ENCODE data around the gene ZNF280D.

Gene ZNF280D

GRCh38 chr15:56674857-56675256 lies 58.5 kb downstream of the ZNF280D start:
- Histone ChIP-seq H3K36me3 (ENCODE audit: control insufficient read depth, insufficient read depth, low read length) (no peaks in the 10 kb centered on the region), H3K79me2 (no peaks in the 10 kb centered on the region), H3K4me1 (no peaks in the 10 kb centered on the region), H3K4me3 (ENCODE audit: low read depth, low read length) (no peak overlapping the region), H3K27me3 (ENCODE audit: control insufficient read depth, insufficient read depth, low read length) (no peaks in the 10 kb centered on the region), H3K27ac (no peak overlapping the region), H3K9me3 (ENCODE audit: control insufficient read depth, low read length) (no peaks in the 10 kb centered on the region), H3K9ac (no peak overlapping the region), H3K4me2 (ENCODE audit: low read length) (no peak overlapping the region), H2AFZ (no peak overlapping the region)
- TF ChIP-seq, protein P1, sequence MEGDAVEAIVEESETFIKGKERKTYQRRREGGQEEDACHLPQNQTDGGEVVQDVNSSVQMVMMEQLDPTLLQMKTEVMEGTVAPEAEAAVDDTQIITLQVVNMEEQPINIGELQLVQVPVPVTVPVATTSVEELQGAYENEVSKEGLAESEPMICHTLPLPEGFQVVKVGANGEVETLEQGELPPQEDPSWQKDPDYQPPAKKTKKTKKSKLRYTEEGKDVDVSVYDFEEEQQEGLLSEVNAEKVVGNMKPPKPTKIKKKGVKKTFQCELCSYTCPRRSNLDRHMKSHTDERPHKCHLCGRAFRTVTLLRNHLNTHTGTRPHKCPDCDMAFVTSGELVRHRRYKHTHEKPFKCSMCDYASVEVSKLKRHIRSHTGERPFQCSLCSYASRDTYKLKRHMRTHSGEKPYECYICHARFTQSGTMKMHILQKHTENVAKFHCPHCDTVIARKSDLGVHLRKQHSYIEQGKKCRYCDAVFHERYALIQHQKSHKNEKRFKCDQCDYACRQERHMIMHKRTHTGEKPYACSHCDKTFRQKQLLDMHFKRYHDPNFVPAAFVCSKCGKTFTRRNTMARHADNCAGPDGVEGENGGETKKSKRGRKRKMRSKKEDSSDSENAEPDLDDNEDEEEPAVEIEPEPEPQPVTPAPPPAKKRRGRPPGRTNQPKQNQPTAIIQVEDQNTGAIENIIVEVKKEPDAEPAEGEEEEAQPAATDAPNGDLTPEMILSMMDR (IDR thresholded peaks at IDR 0.05) = no peak

DNA sequence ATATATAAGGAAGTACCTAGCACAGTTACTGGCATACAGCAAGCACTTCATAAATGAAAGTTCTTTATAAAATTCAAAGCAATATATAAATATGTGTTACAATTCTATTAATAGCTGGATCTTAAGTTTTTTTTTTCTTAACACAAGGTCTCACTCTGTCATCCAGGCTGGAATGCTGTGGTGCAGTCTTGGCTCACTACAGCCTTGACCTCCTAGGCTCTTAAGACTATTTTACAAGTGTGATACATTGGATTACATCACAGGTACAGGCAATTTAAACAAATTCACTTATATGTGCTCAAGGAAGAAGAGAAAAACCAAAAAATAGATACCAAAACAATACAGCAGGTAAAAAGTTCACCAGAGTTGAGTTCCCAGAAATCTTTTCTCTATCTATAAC lies 60.6 kb downstream of the ZNF280D start:
- H3K4me1 ChIP-seq = no peaks in the 10 kb centered on the region
- no peaks in the 10 kb centered on the region for H3K27me3 ChIP-seq (ENCODE audit: control insufficient read depth, insufficient read depth, low read length)

GRCh38 chr15:56667517-56667916 lies 65.8 kb downstream of the ZNF280D start:
- Histone ChIP-seq H3K79me2 (no peaks in the 10 kb centered on the region), H3K36me3 (ENCODE audit: control insufficient read depth, insufficient read depth, low read length) (no peaks in the 10 kb centered on the region)
- TF ChIP-seq, protein P1 (IDR thresholded peaks at IDR 0.05) = no peak

More for the DNA sequence above, 60.6 kb downstream of the ZNF280D start:
- Histone ChIP-seq H2AFZ (no peak overlapping the region), H3K4me3 (ENCODE audit: low read depth, low read length) (no peak overlapping the region), H3K36me3 (ENCODE audit: control insufficient read depth, insufficient read depth, low read length) (no peaks in the 10 kb centered on the region), H3K9ac (no peak overlapping the region), H3K4me2 (ENCODE audit: low read length) (no peak overlapping the region), H3K27ac (no peak overlapping the region), H3K79me2 (no peaks in the 10 kb centered on the region), H3K9me3 (ENCODE audit: control insufficient read depth, low read length) (no peaks in the 10 kb centered on the region)
- TF ChIP-seq, protein P1 (IDR thresholded peaks at IDR 0.05) = no peak

DNA sequence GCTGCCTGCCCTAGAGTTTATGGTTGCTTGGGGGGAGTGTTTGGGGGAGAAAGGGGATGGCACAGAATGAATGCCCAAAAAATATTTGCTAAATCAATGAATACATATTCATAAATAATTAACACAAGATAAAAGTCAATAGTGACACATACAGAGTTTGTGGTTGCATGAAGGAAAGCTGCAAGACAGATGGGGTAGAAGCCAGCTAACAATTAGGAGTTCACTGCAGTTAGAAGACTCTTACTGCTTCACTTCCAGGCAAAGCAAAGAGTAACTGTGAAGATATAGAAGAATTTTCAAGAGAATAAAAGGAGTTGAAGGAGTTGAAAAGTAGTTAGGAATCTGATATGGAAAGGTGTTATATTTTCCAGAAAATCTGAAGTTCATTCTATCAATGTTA lies 72.4 kb downstream of the ZNF280D start:
- Histone ChIP-seq H3K4me3 (ENCODE audit: low read depth, low read length) (no peak overlapping the region), H3K27ac (no peak overlapping the region), H3K4me2 (ENCODE audit: low read length) (no peak overlapping the region), H2AFZ (no peak overlapping the region), H3K9me3 (ENCODE audit: control insufficient read depth, low read length) (no peaks in the 10 kb centered on the region), H3K9ac (no peak overlapping the region), H3K79me2 (no peaks in the 10 kb centered on the region), H3K4me1 (no peaks in the 10 kb centered on the region), H3K27me3 (ENCODE audit: control insufficient read depth, insufficient read depth, low read length) (no peaks in the 10 kb centered on the region), H3K36me3 (ENCODE audit: control insufficient read depth, insufficient read depth, low read length) (no peaks in the 10 kb centered on the region)
- TF ChIP-seq, protein P1 (IDR thresholded peaks at IDR 0.05) = no peak

More at GRCh38 chr15:56667517-56667916, 65.8 kb downstream of the ZNF280D start:
- Histone ChIP-seq H3K4me3 (ENCODE audit: low read depth, low read length) (no peak overlapping the region), H3K4me1 (no peaks in the 10 kb centered on the region), H3K27me3 (ENCODE audit: control insufficient read depth, insufficient read depth, low read length) (no peaks in the 10 kb centered on the region), H3K9me3 (ENCODE audit: control insufficient read depth, low read length) (no peaks in the 10 kb centered on the region), H3K27ac (no peak overlapping the region), H2AFZ (no peak overlapping the region), H3K4me2 (ENCODE audit: low read length) (no peak overlapping the region), H3K9ac (no peak overlapping the region)

GRCh38 chr15:56659197-56659596 lies 74.1 kb downstream of the ZNF280D start:
- Histone ChIP-seq H3K27me3 (ENCODE audit: control insufficient read depth, insufficient read depth, low read length) (no peaks in the 10 kb centered on the region), H3K9ac (no peak overlapping the region), H3K9me3 (ENCODE audit: control insufficient read depth, low read length) (no peaks in the 10 kb centered on the region), H3K4me1 (no peaks in the 10 kb centered on the region), H3K79me2 (no peaks in the 10 kb centered on the region), H3K36me3 (ENCODE audit: control insufficient read depth, insufficient read depth, low read length) (no peaks in the 10 kb centered on the region), H3K27ac (no peak overlapping the region), H3K4me2 (ENCODE audit: low read length) (no peak overlapping the region), H2AFZ (no peak overlapping the region), H3K4me3 (ENCODE audit: low read depth, low read length) (no peak overlapping the region)
- TF ChIP-seq, protein P1 (IDR thresholded peaks at IDR 0.05) = no peak
